HepG2 (cell line): ENCODE results near the gene SLC25A1. TPM values are rescaled to one million over a fixed set of nuclear protein-coding genes. Genes with fewer than 3 reads are reported as not detected.
A peak's percentile ranks its signal among the peaks of the same experiment; 100 is the strongest.

Source experiments
- AKAP8 ChIP-seq: sonication (generic); formaldehyde crosslinking; IDR thresholded peaks from 2 replicates; pipeline ENCODE4 v1.5.1; 2020; ENCODE audit warnings: mild to moderate bottlenecking, missing genetic modification reagents
- CBX2 ChIP-seq, 2 experiments: fragments of 200-600 bp in 1 of 2; sonication (generic); formaldehyde crosslinking in 1 of 2; IDR thresholded peaks; 2 replicates each; pipeline versions ENCODE4 v1.7.0 to v1.8.1; 2018 to 2022; ENCODE audit warnings: low read depth in 2 of 2, low read length in 1 of 2, mild to moderate bottlenecking in 1 of 2, missing genetic modification reagents in 1 of 2
- GABPB1 ChIP-seq: IDR thresholded peaks from 2 replicates; pipeline ENCODE4 v1.6.1; 2016; ENCODE audit warnings: mild to moderate bottlenecking, missing genetic modification reagents, moderate library complexity, missing compliant biosample characterization
- IRX3 ChIP-seq: sonication (generic); formaldehyde crosslinking; IDR thresholded peaks from 2 replicates; pipeline ENCODE4 v1.8.1; 2023; ENCODE audit warnings: mild to moderate bottlenecking, low read depth, missing genetic modification reagents, borderline replicate concordance
- NFKB2 ChIP-seq: sonication (generic); formaldehyde crosslinking; IDR thresholded peaks from 2 replicates; pipeline ENCODE4 v1.4.0; 2020; ENCODE audit warnings: missing genetic modification reagents, borderline replicate concordance
- POGK ChIP-seq: sonication (generic); formaldehyde crosslinking; conservative IDR thresholded peaks from 2 replicates; pipeline ENCODE4 v1.8.0; 2022; ENCODE audit warnings: mild to moderate bottlenecking, moderate library complexity, missing genetic modification reagents
- POLR2AphosphoS5 ChIP-seq: IDR thresholded peaks from 2 replicates; pipeline ENCODE4 v1.6.1; 2012; ENCODE audit warnings: low read depth, low read length
- RELA ChIP-seq: sonication (generic); formaldehyde crosslinking; IDR thresholded peaks from 2 replicates; pipeline ENCODE4 v1.4.0; 2020; ENCODE audit warnings: missing genetic modification reagents
- RXRA ChIP-seq: sonication (generic); formaldehyde crosslinking; IDR thresholded peaks from 2 replicates; pipeline ENCODE4 v1.5.1; 2020; ENCODE audit warnings: missing genetic modification reagents
- SCMH1 ChIP-seq: sonication (generic); formaldehyde crosslinking; IDR thresholded peaks from 2 replicates; pipeline ENCODE4 v1.9.0; 2021; ENCODE audit warnings: missing genetic modification reagents, mild to moderate bottlenecking, borderline replicate concordance
- SIX4 ChIP-seq: sonication (generic); formaldehyde crosslinking; IDR thresholded peaks from 2 replicates; pipeline ENCODE4 v1.4.0; 2020; ENCODE audit warnings: missing genetic modification reagents
- YEATS2 ChIP-seq: sonication (generic); formaldehyde crosslinking; IDR thresholded peaks from 2 replicates; pipeline ENCODE4 v1.4.0; 2020; ENCODE audit warnings: missing genetic modification reagents, borderline replicate concordance
- ZBTB43 ChIP-seq: sonication (generic); formaldehyde crosslinking; conservative IDR thresholded peaks from 2 replicates; pipeline ENCODE4 v1.4.0; 2020; ENCODE audit warnings: missing genetic modification reagents
- ZFP37 ChIP-seq: sonication (generic); formaldehyde crosslinking; IDR thresholded peaks from 2 replicates; pipeline ENCODE4 v1.4.0; 2020; ENCODE audit warnings: missing genetic modification reagents, borderline replicate concordance
- ZMAT3 ChIP-seq: sonication (generic); formaldehyde crosslinking; conservative IDR thresholded peaks from 2 replicates; pipeline ENCODE4 v1.7.0; 2021; ENCODE audit warnings: missing genetic modification reagents
- ZNF101 ChIP-seq: sonication (generic); formaldehyde crosslinking; IDR thresholded peaks from 2 replicates; pipeline ENCODE4 v1.4.0; 2020; ENCODE audit warnings: mild to moderate bottlenecking, low read depth, missing genetic modification reagents, borderline replicate concordance
- ZNF20 ChIP-seq: sonication (generic); formaldehyde crosslinking; IDR thresholded peaks from 2 replicates; pipeline ENCODE4 v1.4.0; 2020; ENCODE audit warnings: mild to moderate bottlenecking, moderate library complexity, missing genetic modification reagents
- ZNF577 ChIP-seq: sonication (generic); formaldehyde crosslinking; IDR thresholded peaks from 2 replicates; pipeline ENCODE4 v1.4.0; 2020; ENCODE audit warnings: mild to moderate bottlenecking, low read depth, missing genetic modification reagents, borderline replicate concordance
- polyA plus RNA-seq, 8 experiments: library from polyadenylated mRNA; depleted of rRNA in 3 of 8; stranded (reverse) in 7 of 8; unstranded in 1 of 8; fragments of >200 nt; fragmentation: Illumina TruSeq in 4 of 8; extraction: Trizol in 4 of 8; gene quantifications; 2 replicates each; pipeline versions ENCODE4 v1.2.1 to v1.2.3, GENCODE V29; 2011 to 2016; ENCODE audit warnings: low read depth in 4 of 8, missing spikeins in 1 of 8, mixed read lengths in 1 of 8; ENCODE audit not compliant: insufficient read depth in 1 of 8
- total RNA-seq, 5 experiments: library from RNA; depleted of rRNA; stranded (reverse); fragments of >200 nt; fragmentation: Illumina TruSeq; extraction: Trizol; gene quantifications; 2 replicates each; pipeline ENCODE4 v1.2.3, GENCODE V29; 2016; ENCODE audit warnings: low read depth in 1 of 5
- TF ChIP-seq, protein P1 (sequence below): sonication (generic); formaldehyde crosslinking; IDR thresholded peaks from 2 replicates; pipeline ENCODE4 v1.4.0; 2020; ENCODE audit warnings: missing genetic modification reagents
- TF ChIP-seq, protein P2 (sequence below): sonication (generic); formaldehyde crosslinking; IDR thresholded peaks from 2 replicates; pipeline ENCODE4 v1.4.0; 2020; ENCODE audit warnings: mild to moderate bottlenecking, missing genetic modification reagents

SLC25A1 gene
- total and polyA plus RNA-seq, 2 of the 13 experiments (the other 11 are each of a cell fraction or from before 2014, with no cell fraction given) = 49.4 to 161 TPM

DNA sequence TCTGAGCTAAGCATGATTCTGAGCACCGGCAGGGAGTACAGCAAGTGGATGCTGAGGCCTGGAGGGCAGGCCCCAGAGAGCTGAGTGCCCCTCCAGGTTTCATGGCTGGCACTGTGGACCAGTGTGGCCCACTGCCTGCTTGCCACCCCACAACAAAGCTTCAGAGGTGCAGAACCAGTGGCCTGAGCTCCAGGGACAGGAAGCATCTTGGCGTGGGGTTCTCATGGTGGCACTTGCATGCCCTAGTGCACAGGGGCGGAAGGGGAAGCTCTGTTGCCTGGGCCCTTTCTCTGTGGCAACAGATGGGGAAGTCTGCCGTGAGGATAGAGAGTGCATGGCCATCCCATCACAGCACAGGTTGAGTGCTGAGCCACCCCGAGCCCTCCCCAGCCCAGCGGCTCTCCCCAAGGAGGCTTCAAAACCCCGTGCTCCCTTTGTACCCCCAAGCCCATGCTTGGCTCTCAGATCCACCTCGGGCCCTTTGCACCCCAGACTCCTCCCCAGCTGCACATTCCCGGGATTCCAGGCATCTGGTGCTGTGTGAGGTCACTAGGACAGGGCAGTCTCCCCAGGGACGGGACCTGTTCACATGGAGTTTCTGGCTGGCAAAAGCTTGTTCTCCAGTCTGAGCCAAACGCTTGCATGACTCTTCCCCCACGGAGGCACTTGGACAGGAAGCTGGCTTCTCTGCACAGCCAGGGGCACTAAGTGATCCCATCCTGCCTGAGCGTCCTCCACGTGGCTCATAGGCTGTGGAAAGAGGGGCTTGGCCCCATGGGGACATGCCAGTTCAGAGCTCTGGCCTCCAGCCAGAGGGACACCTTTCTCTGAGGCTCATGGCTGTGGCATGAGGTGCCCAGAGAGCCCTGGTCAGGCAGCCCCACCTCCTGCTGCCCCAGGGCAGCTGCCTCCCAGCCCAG, 4.2 kb downstream of the SLC25A1 start (continued):
- TF ChIP-seq POGK (0 out of 2 replicates have a peak, but pooled peaks have one; percentile 29), AKAP8 (CRISPR knock-in tag) (peak; percentile 96), GABPB1 (peak; percentile 14; the same call in 1 of the 2 replicates), SCMH1 (CRISPR knock-in tag) (no peak), POLR2AphosphoS5 (peak; percentile 44), IRX3 (CRISPR knock-in tag) (no peak), ZNF577 (CRISPR knock-in tag) (no peak), CBX2 (IDR thresholded peaks at IDR 0.05; ENCODE audit: low read depth, low read length) (no peak), CBX2 (CRISPR knock-in tag; IDR thresholded peaks at IDR 0.05; ENCODE audit: low read depth) (no peak), YEATS2 (CRISPR knock-in tag) (no peak), NFKB2 (CRISPR knock-in tag) (peak; percentile 21; the same call in 1 of the 2 replicates), RELA (CRISPR knock-in tag) (no peak), ZBTB43 (CRISPR knock-in tag) (no peak), ZNF20 (CRISPR knock-in tag) (no peak), ZNF101 (CRISPR knock-in tag) (no peak), ZMAT3 (CRISPR knock-in tag) (no peak), SIX4 (CRISPR knock-in tag) (no peak), ZFP37 (peak; percentile 34; the same call in 1 of the 2 replicates), RXRA (CRISPR knock-in tag) (peak; percentile 59; the same call in 1 of the 2 replicates)
- TF ChIP-seq, protein P1, sequence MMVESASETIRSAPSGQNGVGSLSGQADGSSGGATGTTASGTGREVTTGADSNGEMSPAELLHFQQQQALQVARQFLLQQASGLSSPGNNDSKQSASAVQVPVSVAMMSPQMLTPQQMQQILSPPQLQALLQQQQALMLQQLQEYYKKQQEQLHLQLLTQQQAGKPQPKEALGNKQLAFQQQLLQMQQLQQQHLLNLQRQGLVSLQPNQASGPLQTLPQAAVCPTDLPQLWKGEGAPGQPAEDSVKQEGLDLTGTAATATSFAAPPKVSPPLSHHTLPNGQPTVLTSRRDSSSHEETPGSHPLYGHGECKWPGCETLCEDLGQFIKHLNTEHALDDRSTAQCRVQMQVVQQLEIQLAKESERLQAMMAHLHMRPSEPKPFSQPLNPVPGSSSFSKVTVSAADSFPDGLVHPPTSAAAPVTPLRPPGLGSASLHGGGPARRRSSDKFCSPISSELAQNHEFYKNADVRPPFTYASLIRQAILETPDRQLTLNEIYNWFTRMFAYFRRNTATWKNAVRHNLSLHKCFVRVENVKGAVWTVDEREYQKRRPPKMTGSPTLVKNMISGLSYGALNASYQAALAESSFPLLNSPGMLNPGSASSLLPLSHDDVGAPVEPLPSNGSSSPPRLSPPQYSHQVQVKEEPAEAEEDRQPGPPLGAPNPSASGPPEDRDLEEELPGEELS (CRISPR knock-in tag) = peak; percentile 14; the same call in 1 of the 2 replicates
- TF ChIP-seq, protein P2, sequence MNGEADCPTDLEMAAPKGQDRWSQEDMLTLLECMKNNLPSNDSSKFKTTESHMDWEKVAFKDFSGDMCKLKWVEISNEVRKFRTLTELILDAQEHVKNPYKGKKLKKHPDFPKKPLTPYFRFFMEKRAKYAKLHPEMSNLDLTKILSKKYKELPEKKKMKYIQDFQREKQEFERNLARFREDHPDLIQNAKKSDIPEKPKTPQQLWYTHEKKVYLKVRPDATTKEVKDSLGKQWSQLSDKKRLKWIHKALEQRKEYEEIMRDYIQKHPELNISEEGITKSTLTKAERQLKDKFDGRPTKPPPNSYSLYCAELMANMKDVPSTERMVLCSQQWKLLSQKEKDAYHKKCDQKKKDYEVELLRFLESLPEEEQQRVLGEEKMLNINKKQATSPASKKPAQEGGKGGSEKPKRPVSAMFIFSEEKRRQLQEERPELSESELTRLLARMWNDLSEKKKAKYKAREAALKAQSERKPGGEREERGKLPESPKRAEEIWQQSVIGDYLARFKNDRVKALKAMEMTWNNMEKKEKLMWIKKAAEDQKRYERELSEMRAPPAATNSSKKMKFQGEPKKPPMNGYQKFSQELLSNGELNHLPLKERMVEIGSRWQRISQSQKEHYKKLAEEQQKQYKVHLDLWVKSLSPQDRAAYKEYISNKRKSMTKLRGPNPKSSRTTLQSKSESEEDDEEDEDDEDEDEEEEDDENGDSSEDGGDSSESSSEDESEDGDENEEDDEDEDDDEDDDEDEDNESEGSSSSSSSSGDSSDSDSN = 0 out of 2 replicates have a peak, but pooled peaks have one; percentile 20
